ENCODE measurements around the gene TMEM242. TPM values are rescaled to one million over a fixed set of nuclear protein-coding genes. Genes with fewer than 3 reads are reported as not detected.

Gene TMEM242
- total RNA-seq, 1 experiment from 2014 or later, result 8.7 TPM

- Mint-ChIP-seq H3K27ac (no peak overlapping the region), H3K4me3 (no peak overlapping the region), H3K36me3 (no peaks in the 10 kb centered on the region), H3K4me1 (no peaks in the 10 kb centered on the region), H3K9me3 (no peaks in the 10 kb centered on the region), H3K27me3 (ENCODE audit: low read depth) (peaks cover 2% of the 10 kb centered on the region; the same call in 1 of the 2 replicates)
- CTCF ChIA-PET, result interaction anchor here (0.6 to 4.3 kb wide), 4 partner anchors 9 to 391 kb away, joined by 3 to 45 read pairs (median 10); partner anchors contain the start of gene TMEM242
- DNase-seq (ENCODE audit: low spot score) (no peak), ATAC-seq (no peak)
- TF ChIP-seq ERG (CRISPR knock-in tag; IDR thresholded peaks at IDR 0.05) (no peak), NR3C1 (CRISPR knock-in tag; conservative IDR thresholded peaks at IDR 0.05; ENCODE audit: low read depth) (no peak), FOXK1 (CRISPR knock-in tag; IDR thresholded peaks at IDR 0.05) (no peak), TP53 (CRISPR knock-in tag; IDR thresholded peaks at IDR 0.05) (no peak), GABPB1 (CRISPR knock-in tag; IDR thresholded peaks at IDR 0.05) (no peak), ZNF396 (CRISPR knock-in tag; IDR thresholded peaks at IDR 0.05; ENCODE audit: borderline replicate concordance) (no peak), E2F4 (CRISPR knock-in tag; IDR thresholded peaks at IDR 0.05; ENCODE audit: borderline replicate concordance, low read depth) (no peak), TEAD4 (CRISPR knock-in tag; IDR thresholded peaks at IDR 0.05) (no peak), FOXP1 (CRISPR knock-in tag; IDR thresholded peaks at IDR 0.05; ENCODE audit: borderline replicate concordance) (no peak), FOXP4 (CRISPR knock-in tag; IDR thresholded peaks at IDR 0.05) (no peak), USF2 (CRISPR knock-in tag; IDR thresholded peaks at IDR 0.05) (no peak), FOXJ3 (CRISPR knock-in tag; IDR thresholded peaks at IDR 0.05; ENCODE audit: borderline replicate concordance) (no peak), ZNF121 (CRISPR knock-in tag; IDR thresholded peaks at IDR 0.05) (no peak), ZNF138 (CRISPR knock-in tag; conservative IDR thresholded peaks at IDR 0.05) (no peak), SMAD4 (CRISPR knock-in tag; IDR thresholded peaks at IDR 0.05) (no peak), ZNF219 (CRISPR knock-in tag; IDR thresholded peaks at IDR 0.05; ENCODE audit: borderline replicate concordance) (no peak), NR2C2 (CRISPR knock-in tag; IDR thresholded peaks at IDR 0.05) (no peak)
- POLR2A ChIA-PET, result interaction anchor here (3.4 kb wide), 1 partner anchor 10 kb away, joined by 12 read pairs; the partner anchor contains the start of gene TMEM242
These were observed 10.6 kb upstream of the TMEM242 start for GRCh38 chr6:157333956-157334355.

GRCh38 chr6:157333537-157333936, 10.2 kb upstream of the TMEM242 start:
- TF ChIP-seq EMX1 (CRISPR knock-in tag; IDR thresholded peaks at IDR 0.05) (no peak), JAZF1 (CRISPR knock-in tag; IDR thresholded peaks at IDR 0.05) (no peak), FOXJ3 (CRISPR knock-in tag; IDR thresholded peaks at IDR 0.05; ENCODE audit: borderline replicate concordance) (no peak), ZNF138 (CRISPR knock-in tag; conservative IDR thresholded peaks at IDR 0.05) (no peak), USF2 (CRISPR knock-in tag; IDR thresholded peaks at IDR 0.05) (no peak), ATF1 (CRISPR knock-in tag; IDR thresholded peaks at IDR 0.05) (no peak), FOXP4 (CRISPR knock-in tag; IDR thresholded peaks at IDR 0.05) (no peak)
- CTCF ChIA-PET, result interaction anchor here (3.7 to 4.3 kb wide), 2 partner anchors 9 to 18 kb away, joined by 17 to 45 read pairs; partner anchors contain the start of gene TMEM242

More at GRCh38 chr6:157333537-157333936, 10.2 kb upstream of the TMEM242 start:
- DNase-seq (ENCODE audit: low spot score), result no peak
- Mint-ChIP-seq H3K9me3 (no peaks in the 10 kb centered on the region), H3K27ac (no peak overlapping the region; the same call in 1 of the 2 replicates), H3K4me1 (no peaks in the 10 kb centered on the region), H3K27me3 (ENCODE audit: low read depth) (peaks cover 2% of the 10 kb centered on the region; the same call in 1 of the 2 replicates), H3K36me3 (no peaks in the 10 kb centered on the region), H3K4me3 (no peak overlapping the region)
- POLR2A ChIA-PET, result interaction anchor here (3.4 kb wide), 1 partner anchor 10 kb away, joined by 12 read pairs; the partner anchor contains the start of gene TMEM242
- ATAC-seq, result no peak
